ENCODE data around the gene FAM89B. TPM values are rescaled to one million over a fixed set of nuclear protein-coding genes. Genes with fewer than 3 reads are reported as not detected.

Gene FAM89B
- total RNA-seq, 2 experiments from 2014 or later, result 45.6 to 48.0 TPM

- Mint-ChIP-seq H3K4me3 (no peak overlapping the region), H3K9me3 (no peaks in the 10 kb centered on the region), H3K4me1 (peaks cover 27% of the 10 kb centered on the region), H3K27me3 (no peaks in the 10 kb centered on the region), H3K27ac (no peak overlapping the region), H3K36me3 (ENCODE audit: low read depth) (peaks cover 20% of the 10 kb centered on the region)
- DNase-seq, result no peak
- ChIA-PET POLR2A (interaction anchor here (0.7 to 1.2 kb wide), 3 partner anchors 11 to 41 kb away, joined by 3 to 5 read pairs (median 3); no protein-coding TSS in a partner anchor), CTCF (no interaction called here)
Measured at GRCh38 chr11:65598258-65598699, 25.9 kb downstream of the FAM89B start.

- Mint-ChIP-seq H3K9me3 (no peaks in the 10 kb centered on the region), H3K4me1 (peaks cover 20% of the 10 kb centered on the region), H3K27me3 (no peaks in the 10 kb centered on the region), H3K36me3 (ENCODE audit: low read depth) (peaks cover 29% of the 10 kb centered on the region), H3K27ac (no peak overlapping the region), H3K4me3 (no peak overlapping the region)
- ChIA-PET POLR2A (no interaction called here), CTCF (no interaction called here)
- no peak for DNase-seq
Measured at GRCh38 chr11:65599216-65599954, 27.0 kb downstream of the FAM89B start.

DNA sequence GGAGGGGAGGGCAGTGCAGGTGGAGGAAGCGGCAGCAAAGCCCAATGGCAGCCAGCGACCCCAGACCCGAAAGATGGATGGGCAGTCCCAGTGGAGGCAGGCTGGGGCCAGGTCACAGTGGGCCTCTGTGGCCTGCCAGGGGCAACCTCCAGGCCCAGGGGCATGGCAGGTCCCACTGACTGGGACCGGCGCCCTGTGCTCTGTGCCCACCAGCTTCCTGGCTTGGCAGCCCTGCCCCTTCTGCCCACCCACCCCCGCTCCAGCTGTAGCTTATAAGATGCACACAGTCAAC lies 27.6 kb downstream of the FAM89B start:
- Mint-ChIP-seq H3K9me3 (no peaks in the 10 kb centered on the region), H3K27ac (no peak overlapping the region), H3K36me3 (ENCODE audit: low read depth) (peaks cover 31% of the 10 kb centered on the region), H3K4me3 (no peak overlapping the region), H3K27me3 (no peaks in the 10 kb centered on the region), H3K4me1 (peaks cover 16% of the 10 kb centered on the region)
- DNase-seq, result no peak
- CTCF ChIA-PET, result no interaction called here
- POLR2A ChIA-PET, result interaction anchor here (1.0 to 1.3 kb wide), 3 partner anchors 13 to 23 kb away, joined by 3 to 4 read pairs (median 3); partner anchors contain the start of gene PCNX3

DNA sequence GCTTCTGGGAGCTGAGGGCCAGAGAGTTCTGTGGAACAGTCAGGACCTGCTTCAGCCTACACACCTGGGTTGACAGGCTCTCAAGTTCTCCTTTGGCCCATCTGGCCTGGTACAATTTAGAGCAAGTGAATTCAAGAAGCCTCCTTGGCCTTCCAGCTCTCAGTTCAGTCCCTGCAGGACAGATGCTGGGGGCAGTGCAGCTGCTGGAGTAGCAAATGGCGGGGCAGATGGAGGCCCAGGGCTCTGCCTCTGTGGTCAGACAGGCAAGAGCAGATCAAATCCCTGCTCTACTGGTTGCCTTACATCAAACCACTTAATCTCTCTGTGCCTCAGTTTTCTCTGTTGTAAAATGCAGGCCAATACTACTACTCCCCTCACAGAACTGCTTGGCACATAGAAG lies 31.9 kb downstream of the FAM89B start:
- ChIA-PET CTCF (interaction anchor here (1.1 to 2.2 kb wide), 5 partner anchors 10 to 64 kb away, joined by 3 to 10 read pairs (median 4); no protein-coding TSS in a partner anchor), POLR2A (interaction anchor here (1.1 to 3.2 kb wide), 5 partner anchors 8 to 26 kb away, joined by 3 to 18 read pairs (median 4); partner anchors contain the start of genes KCNK7, MAP3K11 and PCNX3)
- H3K36me3 Mint-ChIP-seq (ENCODE audit: low read depth), result peaks cover 43% of the 10 kb centered on the region
- peaks cover 11% of the 10 kb centered on the region for H3K4me1 Mint-ChIP-seq
- no peak overlapping the region for H3K27ac Mint-ChIP-seq
- H3K4me3 Mint-ChIP-seq, result no peak overlapping the region
- no peak for DNase-seq
- no peaks in the 10 kb centered on the region for H3K27me3 Mint-ChIP-seq
- H3K9me3 Mint-ChIP-seq, result no peaks in the 10 kb centered on the region

- Mint-ChIP-seq H3K4me3 (no peak overlapping the region), H3K9me3 (no peaks in the 10 kb centered on the region), H3K27me3 (no peaks in the 10 kb centered on the region), H3K27ac (no peak overlapping the region), H3K36me3 (ENCODE audit: low read depth) (peaks cover 64% of the 10 kb centered on the region), H3K4me1 (peaks cover 38% of the 10 kb centered on the region)
- DNase-seq, result no peak
- POLR2A ChIA-PET, result no interaction called here
- CTCF ChIA-PET, result no interaction called here
Measured at GRCh38 chr11:65606876-65607613, 34.7 kb downstream of the FAM89B start.

DNA sequence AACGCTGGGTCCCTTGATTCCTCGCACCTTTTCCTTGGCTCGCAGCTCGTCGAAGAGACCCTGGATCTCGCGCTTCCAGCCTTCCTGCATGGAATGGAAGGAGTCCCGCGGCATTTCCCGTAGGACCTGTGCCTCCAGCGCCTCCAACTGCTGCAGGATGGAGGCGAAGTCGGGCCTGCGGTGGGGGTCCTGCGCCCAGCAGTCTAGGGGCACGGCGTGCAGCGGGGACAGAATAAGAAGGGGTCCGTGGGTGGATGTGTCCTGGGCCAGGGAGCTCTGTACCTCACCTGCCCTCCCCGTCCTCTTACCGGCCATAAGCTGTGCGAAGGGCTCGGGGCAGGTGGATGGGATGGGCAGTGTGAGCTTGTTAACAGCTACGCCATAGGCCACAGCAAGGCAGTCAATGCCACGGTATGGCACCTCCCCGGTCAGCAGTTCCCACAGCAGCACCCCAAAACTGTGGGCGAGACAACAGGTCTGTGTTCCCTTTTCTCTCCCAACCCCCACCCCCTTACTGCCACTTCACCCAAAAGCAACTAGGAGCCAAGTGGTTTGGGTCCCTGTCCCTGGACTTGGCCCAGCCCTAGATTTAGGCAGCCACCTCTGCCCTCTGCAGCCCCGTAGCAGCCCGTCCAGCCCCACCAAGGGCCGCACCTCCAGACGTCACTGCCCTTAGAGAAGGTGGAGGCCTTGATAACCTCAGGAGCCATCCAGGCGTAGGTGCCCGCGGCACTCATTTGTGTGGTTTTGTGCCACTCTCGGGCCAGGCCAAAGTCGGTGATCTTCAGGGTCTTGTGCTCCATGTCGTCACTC lies 35.5 kb downstream of the FAM89B start:
- ChIA-PET POLR2A (interaction anchor here (1.4 kb wide), 1 partner anchor 172 kb away, joined by 3 read pairs; no protein-coding TSS in a partner anchor), CTCF (no interaction called here)
- DNase-seq, result no peak
- Mint-ChIP-seq H3K4me3 (no peak overlapping the region), H3K36me3 (ENCODE audit: low read depth) (peaks cover 69% of the 10 kb centered on the region), H3K4me1 (peaks cover 45% of the 10 kb centered on the region), H3K9me3 (no peaks in the 10 kb centered on the region), H3K27ac (peak overlapping the region; percentile 16), H3K27me3 (no peaks in the 10 kb centered on the region)

- POLR2A ChIA-PET, result interaction anchor here (1.1 to 1.6 kb wide), 6 partner anchors 13 to 249 kb away, joined by 3 to 8 read pairs (median 4); partner anchors contain the start of genes CFL1 and KCNK7
- Mint-ChIP-seq H3K27ac (peak overlapping the region; percentile 62), H3K4me3 (no peak overlapping the region), H3K36me3 (ENCODE audit: low read depth) (peaks cover 64% of the 10 kb centered on the region), H3K9me3 (no peaks in the 10 kb centered on the region), H3K4me1 (peaks cover 50% of the 10 kb centered on the region), H3K27me3 (no peaks in the 10 kb centered on the region)
- CTCF ChIA-PET, result interaction anchor here (1.3 to 1.5 kb wide), 2 partner anchors 15 to 21 kb away, joined by 4 to 5 read pairs; no protein-coding TSS in a partner anchor
- DNase-seq, result no peak
Measured at GRCh38 chr11:65609229-65609628, 36.9 kb downstream of the FAM89B start.

- ChIA-PET POLR2A (interaction anchor here (1.1 to 1.6 kb wide), 5 partner anchors 14 to 249 kb away, joined by 3 to 8 read pairs (median 3); partner anchors contain the start of genes CFL1 and KCNK7), CTCF (interaction anchor here (0.6 to 1.5 kb wide), 3 partner anchors 16 to 412 kb away, joined by 3 to 5 read pairs (median 4); no protein-coding TSS in a partner anchor)
- no peak for DNase-seq
- H3K27ac Mint-ChIP-seq, result peak overlapping the region; percentile 62
- peaks cover 63% of the 10 kb centered on the region for H3K36me3 Mint-ChIP-seq (ENCODE audit: low read depth)
- H3K4me3 Mint-ChIP-seq, result no peak overlapping the region
- H3K27me3 Mint-ChIP-seq, result no peaks in the 10 kb centered on the region
- no peaks in the 10 kb centered on the region for H3K9me3 Mint-ChIP-seq
- peaks cover 50% of the 10 kb centered on the region for H3K4me1 Mint-ChIP-seq
Measured at GRCh38 chr11:65609665-65610064, 37.3 kb downstream of the FAM89B start.

DNA sequence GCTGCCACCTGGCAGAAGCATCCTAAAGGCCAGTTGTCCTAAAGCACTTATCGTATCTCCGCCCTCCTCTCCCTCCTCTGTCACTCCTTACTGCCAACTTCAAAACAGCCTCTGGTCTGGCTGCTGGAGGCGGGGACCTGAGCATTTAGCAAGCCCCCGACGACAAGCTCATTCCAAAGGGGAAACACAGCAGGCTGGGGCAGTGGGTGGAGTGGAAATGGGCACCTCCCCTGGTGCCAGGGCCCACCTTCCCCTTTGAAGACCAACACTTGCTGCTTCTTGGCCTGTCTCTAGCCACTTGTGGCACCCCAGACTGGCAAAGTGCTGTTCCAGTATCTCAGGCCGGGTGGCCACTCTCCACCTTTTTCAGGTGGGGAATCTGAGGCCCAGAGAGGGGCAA lies 38.1 kb downstream of the FAM89B start:
- Mint-ChIP-seq H3K9me3 (no peaks in the 10 kb centered on the region), H3K36me3 (ENCODE audit: low read depth) (peaks cover 58% of the 10 kb centered on the region), H3K4me3 (no peak overlapping the region), H3K4me1 (peaks cover 50% of the 10 kb centered on the region), H3K27ac (peak overlapping the region; percentile 8), H3K27me3 (no peaks in the 10 kb centered on the region)
- ChIA-PET POLR2A (interaction anchor here (0.6 to 1.6 kb wide), 7 partner anchors 14 to 413 kb away, joined by 3 to 8 read pairs (median 3); partner anchors contain the start of genes EHBP1L1 and KCNK7), CTCF (interaction anchor here (0.6 to 0.7 kb wide), 3 partner anchors 22 to 412 kb away, joined by 3 read pairs; no protein-coding TSS in a partner anchor)
- DNase-seq, result no peak

DNA sequence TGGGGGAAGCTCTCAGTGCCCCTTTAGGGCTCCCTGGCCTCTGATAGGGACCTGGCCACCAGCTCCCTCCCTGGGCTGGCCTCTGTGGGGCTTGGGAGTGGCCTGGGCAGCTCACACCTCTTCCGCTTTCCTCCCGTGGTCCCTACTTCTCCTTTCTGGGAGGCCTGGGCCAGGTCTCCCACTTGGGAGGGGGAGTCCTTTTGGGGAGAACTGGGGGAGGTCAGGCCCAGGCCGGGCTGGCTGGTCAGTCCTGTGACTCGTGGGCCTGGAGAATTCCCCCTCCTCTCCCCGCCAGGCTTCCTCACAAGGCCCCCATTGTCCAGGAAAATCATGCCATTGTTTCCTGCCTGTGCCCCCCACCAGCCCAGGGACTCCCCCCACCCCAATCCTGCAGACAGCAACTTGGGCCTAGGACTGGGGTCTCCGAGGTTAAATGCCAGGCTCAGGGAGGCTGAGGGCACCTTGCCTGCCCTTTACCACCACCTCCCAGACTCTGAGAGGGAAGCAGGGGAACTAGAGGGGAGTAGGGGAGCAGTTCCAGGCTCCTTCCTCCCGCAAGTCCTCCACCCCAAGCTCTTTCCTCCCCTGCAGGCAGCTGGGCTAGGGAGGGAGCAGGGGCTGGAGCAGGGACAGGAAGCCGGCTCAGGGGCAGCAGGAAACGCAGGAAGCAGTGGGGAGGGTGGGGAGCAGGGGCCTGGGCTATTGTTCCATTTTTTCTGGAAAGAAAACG lies 38.9 kb downstream of the FAM89B start:
- Mint-ChIP-seq H3K27me3 (no peaks in the 10 kb centered on the region), H3K9me3 (no peaks in the 10 kb centered on the region), H3K4me1 (peaks cover 50% of the 10 kb centered on the region), H3K36me3 (ENCODE audit: low read depth) (peaks cover 54% of the 10 kb centered on the region), H3K4me3 (peak overlapping the region; percentile 97), H3K27ac (peak overlapping the region; percentile 47)
- CTCF ChIA-PET, result interaction anchor here (0.6 to 0.7 kb wide), 3 partner anchors 15 to 295 kb away, joined by 3 read pairs; partner anchors contain the start of gene KCNK7
- POLR2A ChIA-PET, result interaction anchor here (0.7 to 1.5 kb wide), 4 partner anchors 23 to 101 kb away, joined by 3 to 4 read pairs (median 3); partner anchors contain the start of gene EHBP1L1
- DNase-seq, result no peak

DNA sequence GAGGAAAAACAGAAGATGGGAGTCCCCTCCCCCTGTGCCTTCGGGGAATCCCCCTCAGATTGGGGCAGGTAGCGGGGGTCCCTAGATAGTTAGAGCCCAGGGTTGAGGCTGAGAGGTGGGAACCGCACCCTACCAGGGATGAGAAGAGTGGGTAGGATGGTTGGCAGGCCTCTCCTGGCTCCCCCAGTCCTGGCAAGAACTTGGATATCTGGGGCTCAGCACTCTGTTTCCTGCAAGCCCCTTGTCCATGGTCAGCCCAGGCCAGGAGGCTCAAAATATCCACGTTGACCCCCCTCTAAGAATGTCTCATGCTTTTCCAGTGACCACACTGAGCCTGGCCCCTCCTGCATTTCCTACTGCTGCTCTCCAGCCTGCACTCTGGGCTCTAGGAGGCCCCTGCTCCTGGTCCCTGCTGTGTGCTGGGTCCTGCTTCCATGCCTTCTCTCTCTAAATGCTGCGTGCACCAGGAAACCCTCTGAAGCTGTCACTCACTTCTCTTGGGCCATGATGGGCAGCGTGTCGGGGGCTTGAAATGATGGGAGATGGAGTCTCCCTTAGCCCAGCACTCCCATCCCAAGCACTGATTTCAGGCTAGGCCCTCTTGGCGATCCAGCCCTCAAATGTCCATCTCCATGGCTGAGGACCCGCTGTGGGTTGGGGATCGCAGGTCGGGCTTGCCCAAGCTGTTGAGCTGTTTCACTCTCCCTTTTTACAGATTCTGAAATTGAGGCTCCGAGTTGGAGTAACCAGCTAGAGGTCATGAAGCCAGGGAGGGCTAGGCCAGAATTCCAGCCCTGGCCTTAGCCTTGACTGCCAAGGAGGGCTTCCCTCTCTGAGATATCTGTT lies 39.6 kb downstream of the FAM89B start:
- DNase-seq, result no peak
- Mint-ChIP-seq H3K27me3 (no peaks in the 10 kb centered on the region), H3K36me3 (ENCODE audit: low read depth) (peaks cover 54% of the 10 kb centered on the region), H3K9me3 (no peaks in the 10 kb centered on the region), H3K4me1 (peaks cover 56% of the 10 kb centered on the region), H3K4me3 (peak overlapping the region; percentile 97), H3K27ac (peak overlapping the region; percentile 95)
- ChIA-PET POLR2A (interaction anchor here (0.7 to 6.9 kb wide), 12 partner anchors 8 to 107 kb away, joined by 3 to 82 read pairs (median 6); partner anchors contain the start of genes EHBP1L1, FAM89B, KCNK7 and SIPA1), CTCF (interaction anchor here (1.4 to 2.0 kb wide), 2 partner anchors 24 to 71 kb away, joined by 6 to 9 read pairs; no protein-coding TSS in a partner anchor)
